ENCODE measurements around the gene POLR2L. TPM values are rescaled to one million over a fixed set of nuclear protein-coding genes. Genes with fewer than 3 reads are reported as not detected.

POLR2L gene
- total RNA-seq, 1 donor from 2014 or later, result 64.4 TPM

DNA sequence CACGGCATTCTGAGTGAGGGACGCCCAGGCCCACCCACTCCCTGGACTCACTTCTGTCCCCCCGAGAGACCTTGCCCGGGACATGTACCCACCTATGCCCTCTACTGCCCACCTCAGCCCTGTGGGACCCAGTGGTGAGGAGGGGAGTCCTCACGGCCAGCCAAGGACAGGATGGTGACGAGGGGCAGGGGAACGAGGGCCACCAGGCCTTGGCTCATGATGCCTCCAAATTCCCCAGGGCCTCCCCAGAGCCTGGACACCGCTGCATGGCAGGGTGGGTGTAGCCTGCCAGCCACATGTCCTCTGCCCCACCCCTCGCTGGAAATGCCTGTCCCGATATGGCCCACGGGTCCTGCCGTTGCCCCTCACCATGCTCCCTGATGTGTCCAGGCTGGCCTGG is 26.5 kb upstream of the POLR2L start:
- no peak for DNase-seq

DNA sequence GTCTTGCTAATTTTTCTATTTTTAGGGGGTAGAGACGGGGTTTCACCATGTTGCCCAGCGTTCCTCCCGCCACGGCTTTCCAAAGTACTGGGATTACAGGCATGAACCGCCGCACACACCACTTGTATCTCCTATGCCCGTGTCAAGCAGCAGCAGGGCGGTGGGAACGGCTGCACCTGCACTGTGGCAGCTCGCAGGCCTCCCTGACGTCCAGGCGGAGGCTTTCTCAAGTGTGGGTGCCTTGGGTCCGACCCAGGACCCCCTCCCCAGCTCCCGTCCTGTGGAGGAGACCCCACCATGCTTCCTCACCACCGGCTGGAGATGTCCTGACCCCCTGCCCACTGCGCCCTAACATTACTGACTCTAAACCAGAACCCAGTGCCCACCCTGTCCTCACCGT is 26.1 kb upstream of the POLR2L start:
- DNase-seq, result no peak

DNA sequence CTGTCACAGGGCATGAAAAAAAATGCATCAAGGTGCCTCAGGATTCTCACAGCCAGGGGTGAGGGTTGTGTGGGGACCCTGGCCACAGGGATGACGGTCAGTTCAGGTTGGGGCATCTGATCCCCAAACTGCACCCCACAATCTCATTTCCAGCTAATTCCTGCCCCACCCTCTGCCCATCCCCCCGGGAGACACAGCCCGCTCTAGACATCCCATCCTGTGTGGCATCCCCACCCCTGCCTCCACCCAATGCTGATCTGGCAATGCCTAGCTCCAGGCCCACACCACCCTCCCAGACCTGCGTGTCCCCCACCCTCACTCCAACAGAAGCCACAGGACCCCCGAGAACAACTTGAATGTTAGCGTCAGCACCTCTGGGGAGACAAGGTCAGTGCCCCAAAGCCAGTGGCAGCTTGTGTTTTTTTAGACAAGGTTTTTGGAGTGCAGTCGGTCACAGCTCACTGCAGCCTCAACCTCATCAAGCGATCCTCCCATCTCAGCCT is 25.6 kb upstream of the POLR2L start:
- DNase-seq, result no peak

DNA sequence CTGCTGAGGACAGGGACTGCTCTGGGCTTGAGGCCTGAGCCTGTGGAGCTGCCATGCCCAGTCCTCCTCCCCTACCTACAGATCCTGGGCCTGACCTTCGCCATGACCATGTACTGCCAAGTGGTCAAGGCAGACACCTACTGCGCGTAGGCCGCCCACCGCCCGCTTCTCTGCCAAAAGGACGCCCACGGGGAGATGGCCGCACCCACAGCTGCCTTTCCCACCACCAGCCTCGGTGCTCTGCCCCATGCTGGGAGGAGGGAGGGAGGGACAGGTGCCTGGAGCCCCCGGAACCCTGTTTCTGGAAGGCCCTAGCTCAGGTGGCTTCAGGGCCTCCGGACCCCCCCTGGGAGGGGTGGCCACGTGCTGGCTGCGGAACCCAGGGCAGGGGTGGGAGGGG is 24.2 kb upstream of the POLR2L start:
- no peak for DNase-seq

DNA sequence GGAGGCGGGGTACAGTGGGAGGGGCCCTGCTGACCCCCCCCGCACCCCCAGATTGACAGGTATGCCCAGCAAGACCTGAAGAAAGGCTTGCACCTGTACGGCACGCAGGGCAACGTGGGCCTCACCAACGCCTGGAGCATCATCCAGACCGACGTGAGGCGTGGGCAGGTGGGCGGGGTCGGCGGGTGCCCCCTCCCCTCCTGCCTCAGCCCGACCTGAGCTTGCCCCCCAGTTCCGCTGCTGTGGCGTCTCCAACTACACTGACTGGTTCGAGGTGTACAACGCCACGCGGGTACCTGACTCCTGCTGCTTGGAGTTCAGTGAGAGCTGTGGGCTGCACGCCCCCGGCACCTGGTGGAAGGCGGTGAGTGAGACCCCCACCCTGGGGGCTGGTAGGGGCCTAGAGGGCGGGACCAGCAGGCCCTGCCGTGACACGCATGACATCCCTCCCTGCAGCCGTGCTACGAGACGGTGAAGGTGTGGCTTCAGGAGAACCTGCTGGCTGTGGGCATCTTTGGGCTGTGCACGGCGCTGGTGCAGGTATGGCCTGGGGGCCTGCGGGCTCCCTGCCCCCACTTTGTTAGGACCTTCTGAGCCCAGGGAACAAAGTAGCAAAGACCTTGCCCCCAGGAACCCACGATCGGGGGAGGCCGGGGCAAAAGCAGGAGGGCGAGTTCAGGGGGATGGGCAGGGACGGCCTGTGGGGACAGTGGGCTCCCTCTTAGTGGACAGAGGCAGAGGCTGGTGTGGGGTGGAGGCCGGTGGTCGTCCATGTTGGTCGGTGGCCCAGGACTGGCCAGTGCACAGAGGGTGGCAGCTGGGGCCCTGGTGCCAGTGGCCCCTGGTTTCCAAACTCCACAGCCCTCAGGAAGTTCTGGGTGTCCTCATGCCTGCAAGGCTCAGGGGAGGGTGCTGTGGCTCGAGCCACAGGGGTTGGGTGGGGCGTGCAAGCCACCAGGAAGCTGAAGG is 23.4 kb upstream of the POLR2L start:
- no peak for DNase-seq

DNA sequence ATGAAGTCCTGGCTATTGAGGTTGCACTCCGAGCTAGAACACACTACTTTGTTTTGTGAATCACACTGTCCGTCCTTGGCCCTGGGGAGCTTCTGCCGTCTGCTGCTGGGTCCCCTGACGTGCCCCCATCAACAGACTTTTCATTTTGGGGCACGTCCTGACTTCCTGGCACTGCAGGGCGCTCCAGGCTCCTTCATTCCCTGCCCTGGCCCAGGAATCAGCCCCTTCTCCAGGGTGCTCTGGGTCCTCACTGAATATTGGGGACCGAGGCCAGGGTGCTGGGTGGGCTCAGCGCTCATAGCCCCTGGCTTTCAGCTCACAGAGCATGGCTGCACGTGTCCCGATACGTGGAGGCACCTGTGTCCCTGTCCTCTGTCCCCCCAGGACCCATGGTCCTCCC is 22.6 kb upstream of the POLR2L start:
- no peak for DNase-seq

DNA sequence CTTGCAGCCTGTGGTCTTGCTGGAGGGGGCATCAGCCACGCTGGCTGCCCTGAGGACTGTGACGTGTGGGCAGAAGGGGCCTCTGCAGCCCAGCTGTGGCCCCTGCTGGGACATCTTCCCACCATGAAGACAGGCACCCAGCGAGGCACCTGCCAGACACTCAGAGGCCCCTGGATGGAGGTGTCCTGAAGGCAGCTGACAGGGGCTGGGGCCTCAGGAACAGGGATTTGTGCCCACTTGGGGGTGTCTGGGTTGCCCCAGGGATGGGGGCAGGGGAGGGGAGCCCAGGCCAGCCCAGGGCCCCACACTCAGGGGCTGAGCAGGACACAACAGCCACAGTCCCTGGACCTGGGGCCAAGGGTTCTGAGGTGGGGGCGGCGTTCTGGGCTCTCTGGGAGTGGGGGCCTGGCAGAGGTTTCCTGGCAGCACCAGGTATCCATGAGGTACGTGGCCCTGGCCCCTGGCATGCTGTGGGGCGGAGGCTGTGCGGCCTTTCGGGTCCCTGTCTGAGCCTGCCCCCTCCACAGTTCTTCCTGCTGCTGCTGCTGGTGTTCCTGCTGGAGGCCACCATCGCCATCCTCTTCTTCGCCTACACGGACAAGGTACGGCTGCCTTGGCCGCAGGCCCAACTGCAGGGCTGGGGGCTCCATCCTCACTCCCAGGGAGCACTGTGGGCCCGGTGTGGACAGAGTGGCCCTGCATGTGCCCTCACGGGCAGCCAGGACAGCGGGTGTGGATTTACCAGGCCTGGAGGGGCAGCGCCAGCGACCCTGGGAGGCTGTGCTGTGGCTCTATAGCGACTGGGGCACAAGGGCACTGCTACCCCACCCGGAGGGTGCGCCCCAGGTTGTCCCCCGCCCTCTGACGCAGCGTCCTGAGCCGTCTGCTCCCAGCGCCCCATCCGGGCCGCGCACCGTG is 21.8 kb upstream of the POLR2L start:
- DNase-seq, result no peak

DNA sequence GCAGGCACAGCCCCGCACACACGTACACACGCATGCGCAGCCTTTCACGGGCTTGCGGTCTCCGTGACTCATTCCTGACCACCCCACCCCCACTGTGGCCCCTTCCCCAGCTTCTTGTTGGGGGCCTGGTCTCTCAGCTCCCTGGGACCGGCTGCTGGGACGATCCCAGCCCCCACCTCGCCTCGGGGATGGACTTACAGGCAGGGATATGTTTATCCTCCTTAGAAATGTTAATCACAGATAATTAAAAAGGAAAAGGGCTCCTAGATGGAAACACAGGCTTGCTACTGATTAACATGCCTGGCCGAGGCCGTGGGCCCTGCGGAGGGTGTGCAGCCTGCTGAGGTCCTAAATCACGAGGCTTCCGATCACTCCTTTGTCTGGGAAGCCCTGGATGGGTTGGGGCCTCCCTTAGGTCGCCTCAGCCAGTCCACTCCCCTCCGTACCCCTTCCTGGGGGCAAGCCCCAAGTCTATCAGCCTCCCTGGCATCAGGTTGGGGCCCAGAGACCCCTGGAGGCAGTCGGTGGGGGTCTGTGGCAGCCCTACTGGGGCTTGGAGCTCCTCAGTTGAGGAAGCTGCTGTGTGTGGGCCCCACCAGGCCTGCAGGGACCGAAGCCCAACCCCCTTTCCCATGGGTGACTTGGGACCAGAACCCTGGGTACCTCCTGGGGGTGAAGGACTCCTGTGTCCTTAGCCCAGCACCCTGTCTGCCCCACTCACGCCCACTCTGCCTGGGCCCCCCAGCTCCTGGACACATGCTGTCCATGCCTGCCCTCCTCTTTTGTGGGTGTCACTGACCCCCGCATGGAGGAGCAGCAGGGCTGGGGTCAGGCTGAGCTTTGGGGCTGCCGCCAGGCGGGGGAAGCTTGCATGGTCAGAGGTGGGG is 20.9 kb upstream of the POLR2L start:
- no peak for DNase-seq

DNA sequence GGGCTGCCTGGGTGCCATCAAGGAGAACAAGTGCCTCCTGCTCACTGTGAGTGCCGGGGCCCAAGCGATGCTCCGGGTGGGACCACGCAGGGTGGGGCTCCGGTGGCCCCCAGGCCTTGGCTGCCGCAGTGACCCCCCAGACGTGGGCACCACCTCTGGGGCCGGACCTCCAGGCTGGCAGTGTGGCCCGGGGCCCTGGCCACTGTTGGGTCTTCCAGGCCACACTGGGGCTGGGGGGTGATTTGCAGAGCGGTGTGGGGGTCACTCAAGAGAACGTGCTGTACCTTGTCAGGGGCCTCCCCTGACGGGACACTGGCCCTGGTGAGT is 20.3 kb upstream of the POLR2L start:
- DNase-seq, result no peak

DNA sequence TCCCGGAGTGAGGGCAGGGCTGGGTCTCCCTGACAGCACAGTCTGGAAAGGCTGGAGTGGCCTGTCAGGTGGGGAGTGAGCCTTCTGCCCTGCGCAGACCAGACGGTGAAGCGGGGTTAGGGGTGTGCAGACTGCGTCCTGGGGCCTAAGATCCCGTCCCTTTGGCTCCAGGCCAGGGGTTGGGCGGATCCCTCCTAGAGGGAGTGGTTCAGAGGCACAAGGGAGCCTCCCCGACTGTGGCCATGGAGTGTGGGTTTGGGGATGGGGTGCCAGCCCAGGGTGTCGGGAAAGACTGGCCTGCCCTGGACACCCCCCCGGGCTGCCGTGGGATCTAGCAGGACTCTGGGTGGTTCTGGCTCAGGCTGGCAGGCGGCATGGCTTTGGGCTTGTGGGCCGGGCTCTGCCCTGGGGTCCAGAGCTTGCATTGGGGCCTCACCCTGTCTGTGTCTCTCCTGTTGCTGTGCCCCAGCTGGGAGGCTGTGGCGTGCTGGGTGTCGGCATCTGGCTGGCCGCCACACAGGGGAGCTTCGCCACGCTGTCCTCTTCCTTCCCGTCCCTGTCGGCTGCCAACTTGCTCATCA is 19.8 kb upstream of the POLR2L start:
- no peak for DNase-seq

DNA sequence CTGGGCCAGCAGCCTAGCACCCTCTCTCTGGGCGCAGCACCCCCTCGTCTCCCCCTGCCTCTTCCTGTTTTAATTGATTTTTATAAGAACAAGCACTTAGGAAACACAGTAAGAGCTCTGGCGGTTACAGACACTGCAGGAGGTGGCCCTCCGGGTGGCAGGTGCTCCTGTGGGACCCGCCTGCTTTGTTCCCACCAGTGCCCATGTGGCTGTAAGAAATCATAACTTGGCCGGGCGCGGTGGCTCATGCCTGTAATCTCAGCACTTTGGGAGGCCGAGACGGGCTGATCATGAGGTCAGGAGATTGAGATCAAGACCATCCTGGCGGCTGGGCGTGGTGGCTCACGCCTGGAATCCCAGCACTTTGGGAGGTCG is 18.8 kb upstream of the POLR2L start:
- DNase-seq, result no peak

DNA sequence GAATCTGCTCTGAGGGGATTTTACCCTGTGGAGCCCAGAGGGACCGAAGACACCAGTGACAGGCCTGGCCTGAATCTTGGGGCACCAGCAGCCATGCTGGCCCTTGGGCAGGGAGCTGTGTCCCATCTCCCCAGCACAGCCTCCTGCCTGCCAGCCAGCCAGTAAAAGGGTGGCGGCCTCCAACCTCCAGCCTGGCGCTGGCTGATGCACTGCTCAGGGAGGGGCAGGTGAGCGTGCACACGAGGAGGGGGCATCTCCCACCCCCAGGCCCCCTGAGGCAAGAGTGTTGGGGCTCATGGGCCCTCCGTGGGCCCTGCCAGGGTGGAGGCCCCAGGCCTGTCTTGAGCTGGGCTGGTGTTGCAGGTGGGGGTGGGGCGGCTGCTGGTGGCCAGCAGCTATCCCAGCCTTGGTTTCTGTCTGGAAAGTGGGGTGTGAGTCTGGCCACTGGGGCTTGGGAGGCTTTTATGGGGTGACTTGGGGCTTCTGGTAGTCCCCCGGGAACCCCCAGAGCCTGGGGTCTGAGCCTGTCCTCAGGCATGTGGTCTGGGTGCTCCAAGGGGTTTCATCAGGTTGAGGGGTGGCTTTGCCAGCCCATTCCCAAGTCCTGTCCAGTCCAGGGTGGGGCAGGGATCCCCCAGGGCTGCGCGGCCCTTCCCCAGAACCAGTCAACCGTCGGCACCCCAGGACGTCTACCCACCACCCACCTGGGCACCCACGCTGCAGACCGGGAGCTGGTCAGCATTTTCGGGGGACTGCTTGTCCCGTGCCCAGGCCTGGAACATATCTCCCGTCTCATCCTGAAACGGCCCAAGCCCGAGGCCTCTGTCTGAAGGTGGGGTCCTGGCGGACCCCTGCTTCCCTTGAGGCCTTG is 18.1 kb upstream of the POLR2L start:
- DNase-seq, result no peak

DNA sequence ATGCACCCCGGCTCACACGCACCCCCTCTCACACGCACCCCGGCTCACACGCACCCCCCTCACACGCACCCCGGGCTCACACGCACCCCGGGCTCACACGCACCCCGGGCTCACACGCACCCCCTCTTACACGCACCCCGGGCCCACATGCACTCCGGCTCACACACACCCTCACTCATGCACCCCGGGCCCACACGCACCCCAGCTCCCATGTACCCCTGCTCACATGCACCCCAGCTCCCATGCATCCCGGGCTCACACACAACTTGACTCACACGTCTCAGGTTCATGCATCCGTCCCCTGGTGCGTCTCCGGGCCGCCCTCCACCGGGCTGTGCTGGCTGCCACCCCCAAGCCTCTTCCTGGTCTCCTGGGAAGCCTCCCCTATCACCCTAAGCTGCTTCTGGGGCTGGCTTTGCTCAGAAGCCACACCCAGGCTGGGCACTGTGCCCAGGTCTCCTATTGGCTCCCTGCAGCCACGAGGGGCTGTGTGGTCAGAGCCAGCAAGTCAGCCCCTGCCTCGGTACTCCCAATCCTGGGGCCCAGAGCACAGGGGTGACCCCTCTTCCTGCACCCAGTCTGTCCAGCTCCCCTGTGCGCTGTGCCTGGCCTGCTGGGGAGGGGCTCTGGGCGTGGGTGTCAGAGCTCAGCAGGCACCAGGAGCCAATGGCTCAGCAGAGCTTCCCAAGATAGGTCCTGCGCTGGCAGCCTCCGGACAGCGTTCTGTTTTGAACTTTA is 17.2 kb upstream of the POLR2L start:
- DNase-seq, result peak; percentile 37

DNA sequence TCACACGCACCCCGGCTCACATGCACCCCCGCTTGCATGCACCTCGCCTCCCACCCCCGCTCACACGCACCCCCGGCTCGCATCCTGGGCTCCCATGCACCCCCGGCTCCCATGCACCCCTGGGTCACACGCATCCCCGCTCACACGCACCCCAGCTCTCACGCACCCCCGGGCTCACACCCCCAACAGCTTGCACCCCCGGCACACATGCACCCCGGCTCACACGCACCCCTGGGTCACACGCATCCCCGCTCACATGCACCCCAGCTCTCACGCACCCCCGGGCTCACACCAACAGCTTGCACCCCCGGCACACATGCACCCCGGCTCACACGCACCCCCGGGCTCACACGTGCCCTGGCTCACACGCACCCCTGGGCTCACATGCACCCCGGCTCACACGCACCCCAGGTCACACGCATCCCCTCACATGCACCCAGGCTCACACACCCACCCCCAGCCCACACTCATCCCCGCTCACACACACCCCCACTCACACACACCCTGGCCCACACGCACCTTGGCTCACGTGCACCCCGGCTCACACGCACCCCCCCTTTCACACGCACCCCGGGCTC is 16.5 kb upstream of the POLR2L start:
- DNase-seq, result no peak

DNA sequence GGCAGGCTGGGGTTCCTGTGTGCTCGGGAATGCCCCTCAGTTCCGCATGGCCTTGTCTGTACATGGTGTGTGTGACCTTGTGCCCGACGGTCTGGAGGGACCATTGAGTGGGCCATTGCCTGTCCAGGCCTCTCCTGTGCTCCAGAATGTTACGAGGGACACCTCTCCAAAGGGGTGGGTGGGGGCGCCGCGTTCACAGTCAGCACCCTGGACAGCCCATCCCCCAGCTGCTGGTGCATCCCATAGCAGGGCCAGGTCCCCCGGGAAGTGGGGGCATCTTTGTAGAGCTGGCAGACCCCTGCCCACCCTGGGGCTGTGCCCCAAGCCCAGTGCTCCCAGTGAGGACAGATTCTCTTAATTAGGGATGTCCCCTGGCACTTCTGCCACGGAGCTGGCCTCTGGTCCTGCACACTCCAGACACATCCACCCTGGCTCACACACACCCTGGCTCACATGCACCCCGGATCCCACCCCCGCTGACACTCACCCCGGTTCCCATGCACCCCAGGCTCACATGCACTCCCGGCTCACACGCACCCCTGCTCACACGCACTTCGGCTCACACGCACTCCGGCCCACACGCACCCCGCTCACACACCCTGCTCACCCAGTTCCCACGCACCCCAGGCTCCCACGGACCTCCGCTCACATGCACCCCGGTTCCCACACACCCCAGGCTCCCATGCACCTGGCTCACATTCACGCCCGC is 15.9 kb upstream of the POLR2L start:
- DNase-seq, result no peak

DNA sequence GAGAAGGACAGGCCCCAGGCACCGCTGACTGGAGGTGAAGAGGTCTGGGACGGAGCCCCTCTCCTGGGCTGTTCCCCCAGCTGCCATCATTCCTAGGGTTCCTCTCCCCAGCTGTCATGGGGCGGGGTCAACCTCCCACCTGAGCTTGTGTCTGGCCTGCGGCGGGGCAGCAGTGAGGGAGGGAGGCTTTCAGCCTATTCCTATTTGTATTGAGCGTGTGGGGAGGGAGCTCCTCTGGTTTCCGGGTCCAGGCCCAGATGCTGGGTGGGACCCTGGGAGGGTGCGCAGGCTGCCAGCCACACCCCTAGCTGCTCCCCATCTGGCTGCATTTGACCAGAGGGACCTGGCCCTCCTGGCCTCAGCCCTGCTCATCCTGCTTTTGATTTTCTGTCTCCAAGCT is 14.1 kb upstream of the POLR2L start:
- no peak for DNase-seq

DNA sequence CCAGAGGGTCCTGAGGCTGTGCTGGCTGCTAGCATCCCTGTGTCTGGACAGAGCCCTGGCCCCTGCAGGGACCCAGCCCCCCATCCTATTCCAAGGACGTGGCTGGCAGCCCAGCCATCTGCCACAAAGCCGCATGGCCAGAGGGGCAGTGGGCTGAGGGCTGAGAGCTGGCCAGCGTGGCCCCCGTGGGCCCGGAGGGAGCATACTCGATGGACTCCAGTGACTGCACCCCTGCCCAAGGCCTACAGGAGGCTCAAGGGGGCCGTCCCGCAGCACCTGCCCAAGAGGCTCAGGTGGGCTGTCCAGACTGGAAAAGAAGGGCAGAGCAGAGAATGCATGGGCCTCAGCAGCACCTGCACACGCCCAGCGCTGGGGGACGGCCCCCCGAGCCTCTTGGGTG is 13.5 kb upstream of the POLR2L start:
- no peak for DNase-seq

DNA sequence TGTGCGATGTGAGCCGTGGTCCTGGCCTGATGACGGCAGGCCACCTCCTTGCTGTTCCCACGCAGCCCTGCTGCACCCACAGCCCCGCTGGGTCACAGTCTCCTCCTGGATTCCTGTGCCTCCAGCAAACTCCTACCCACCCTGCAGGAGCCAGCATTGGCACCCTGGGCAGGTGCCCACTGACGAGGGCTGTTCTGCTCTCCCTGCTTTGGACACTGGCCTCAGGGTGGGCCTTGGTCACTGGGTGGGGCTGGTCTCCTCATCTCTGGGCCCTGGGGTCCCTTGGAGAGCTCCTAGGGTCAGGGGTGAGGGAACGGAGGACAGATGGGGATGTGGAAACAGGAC is 13.0 kb upstream of the POLR2L start:
- DNase-seq, result no peak
